SK-N-MC (cell line): ENCODE data around the gene EEFSEC.

Experiments
- DNase-seq: peaks from one replicate; pipeline ENCODE4 v3.0.0-alpha.2; 2011; ENCODE audit warnings: low read depth, low spot score
- H3K27ac ChIP-seq: fragments of 200-600 bp; sonication (generic); 2 replicates; pipeline ENCODE4 v1.5.1; 2016; ENCODE audit warnings: mixed run types
- H3K36me3 ChIP-seq: fragments of 200-600 bp; sonication (generic); 2 replicates; pipeline ENCODE4 v1.6.1; 2017; ENCODE audit warnings: antibody characterized with exemption, low read length, mixed read lengths; ENCODE audit not compliant: insufficient read depth
- H3K4me3 ChIP-seq: fragments of 200-600 bp; sonication (generic); 2 replicates; pipeline ENCODE4 v1.5.1; 2016
- H3K9ac ChIP-seq: fragments of 200-600 bp; sonication (generic); 2 replicates; pipeline ENCODE4 v1.8.0; 2017; ENCODE audit warnings: mixed run types, mixed read lengths; ENCODE audit not compliant: insufficient read length
- H3K9me3 ChIP-seq: fragments of 200-600 bp; sonication (generic); 2 replicates; pipeline ENCODE4 v1.6.1; 2017; ENCODE audit warnings: low read depth, mild to moderate bottlenecking, antibody characterized with exemption, low read length, moderate library complexity, mixed read lengths
- EZH2 ChIP-seq: fragments of 200-600 bp; sonication (generic); IDR thresholded peaks from one replicate; pipeline ENCODE4 v1.6.1; 2017; ENCODE audit warnings: antibody characterized with exemption
- FOXP2 ChIP-seq: optimal IDR thresholded peaks from 2 replicates; pipeline ENCODE3; 2011; ENCODE audit warnings: mild to moderate bottlenecking, moderate library complexity; ENCODE audit not compliant: insufficient read depth; ENCODE audit errors: extremely low read length, control extremely low read depth
- POLR2AphosphoS5 ChIP-seq: IDR thresholded peaks from 2 replicates; pipeline ENCODE4 v1.6.1; 2012; ENCODE audit warnings: mild to moderate bottlenecking, low read depth, low read length, borderline replicate concordance

Gene EEFSEC

GRCh38 chr3:128269796-128270195 is 116.5 kb downstream of the EEFSEC start:
- H3K9ac ChIP-seq, result no peak overlapping the region
- H3K36me3 ChIP-seq, result no peaks in the 10 kb centered on the region; the same call in 1 of the 2 replicates
- no peak overlapping the region for H3K4me3 ChIP-seq
- no peaks in the 10 kb centered on the region for H3K9me3 ChIP-seq
- TF ChIP-seq POLR2AphosphoS5 (no peak), EZH2 (no peak), FOXP2 (no peak)
- H3K27ac ChIP-seq, result no peak overlapping the region
- DNase-seq, result no peak

- H3K36me3 ChIP-seq, result no peaks in the 10 kb centered on the region
- H3K4me3 ChIP-seq, result no peak overlapping the region
- H3K9ac ChIP-seq, result no peak overlapping the region
- no peak for DNase-seq
- no peak overlapping the region for H3K27ac ChIP-seq
- no peak for TF ChIP-seq FOXP2
- TF ChIP-seq POLR2AphosphoS5, result no peak
- no peak for TF ChIP-seq EZH2
- H3K9me3 ChIP-seq, result no peaks in the 10 kb centered on the region
Observed at GRCh38 chr3:128270559-128271492, 117.5 kb downstream of the EEFSEC start.

GRCh38 chr3:128271536-128272332 is 118.5 kb downstream of the EEFSEC start:
- H3K9me3 ChIP-seq, result no peaks in the 10 kb centered on the region
- no peak for DNase-seq
- no peak overlapping the region for H3K27ac ChIP-seq
- TF ChIP-seq POLR2AphosphoS5, result no peak
- no peak for TF ChIP-seq FOXP2
- no peak for TF ChIP-seq EZH2
- H3K36me3 ChIP-seq, result no peaks in the 10 kb centered on the region
- H3K9ac ChIP-seq, result no peak overlapping the region
- H3K4me3 ChIP-seq, result no peak overlapping the region

GRCh38 chr3:128273109-128273840 is 120.0 kb downstream of the EEFSEC start:
- no peak overlapping the region for H3K4me3 ChIP-seq
- H3K9ac ChIP-seq, result no peak overlapping the region
- DNase-seq, result no peak
- TF ChIP-seq POLR2AphosphoS5 (no peak), FOXP2 (no peak), EZH2 (no peak)
- H3K36me3 ChIP-seq, result no peaks in the 10 kb centered on the region
- H3K27ac ChIP-seq, result no peak overlapping the region
- no peaks in the 10 kb centered on the region for H3K9me3 ChIP-seq

- Histone ChIP-seq H3K4me3 (no peak overlapping the region), H3K9ac (no peak overlapping the region), H3K36me3 (no peaks in the 10 kb centered on the region), H3K27ac (no peak overlapping the region), H3K9me3 (no peaks in the 10 kb centered on the region)
- DNase-seq, result no peak
- TF ChIP-seq POLR2AphosphoS5 (no peak), EZH2 (no peak), FOXP2 (no peak)
Observed at GRCh38 chr3:128273841-128274573, 120.7 kb downstream of the EEFSEC start.

- Histone ChIP-seq H3K27ac (no peak overlapping the region), H3K4me3 (no peak overlapping the region), H3K36me3 (no peaks in the 10 kb centered on the region), H3K9ac (no peak overlapping the region), H3K9me3 (no peaks in the 10 kb centered on the region)
- DNase-seq, result no peak
- TF ChIP-seq POLR2AphosphoS5 (no peak), EZH2 (no peak), FOXP2 (no peak)
Observed at GRCh38 chr3:128274837-128275236, 121.6 kb downstream of the EEFSEC start.

GRCh38 chr3:128275316-128276145 is 122.2 kb downstream of the EEFSEC start:
- Histone ChIP-seq H3K9me3 (no peaks in the 10 kb centered on the region), H3K9ac (no peak overlapping the region), H3K27ac (no peak overlapping the region), H3K4me3 (no peak overlapping the region), H3K36me3 (no peaks in the 10 kb centered on the region)
- DNase-seq, result no peak
- TF ChIP-seq POLR2AphosphoS5, result no peak
- TF ChIP-seq EZH2, result no peak
- TF ChIP-seq FOXP2, result no peak
